ENCODE data around the gene ITGA11.

ITGA11 gene

GRCh38 chr15:68325726-68326125 is 106.2 kb downstream of the ITGA11 start:
- Histone ChIP-seq H3K9me2 (ENCODE audit: low read depth, low read length) (no peaks in the 10 kb centered on the region), H3K36me3 (ENCODE audit: insufficient read depth, low read length) (no peaks in the 10 kb centered on the region), H3K4me1 (ENCODE audit: insufficient read depth, low read length, severe bottlenecking) (no peaks in the 10 kb centered on the region), H3K27me3 (ENCODE audit: insufficient read depth, low read length) (peaks cover 13% of the 10 kb centered on the region), H4K20me1 (ENCODE audit: insufficient read depth, low read length) (no peaks in the 10 kb centered on the region), H3K4me2 (ENCODE audit: low read length) (no peak overlapping the region), H2AFZ (ENCODE audit: low read length) (no peak overlapping the region), H3K27ac (ENCODE audit: low read depth, low read length, poor library complexity, severe bottlenecking) (no peak overlapping the region), H3F3A (ENCODE audit: insufficient read depth, low read length) (no peaks in the 10 kb centered on the region), H3K4me3 (ENCODE audit: low read depth, low read length, poor library complexity, severe bottlenecking) (no peak overlapping the region), H3K79me2 (ENCODE audit: insufficient read depth, low read length) (no peaks in the 10 kb centered on the region), H3K9me3 (ENCODE audit: low read length) (no peaks in the 10 kb centered on the region), H3K9ac (ENCODE audit: low read length) (no peak overlapping the region)
- TF ChIP-seq CTCF (IDR thresholded peaks at IDR 0.05; ENCODE audit: low read length) (no peak), EZH2 (IDR thresholded peaks at IDR 0.05; ENCODE audit: borderline replicate concordance, low read length) (no peak)

GRCh38 chr15:68322796-68323195 is 109.2 kb downstream of the ITGA11 start:
- Histone ChIP-seq H3K79me2 (ENCODE audit: insufficient read depth, low read length) (no peaks in the 10 kb centered on the region), H3K9me2 (ENCODE audit: low read depth, low read length) (no peaks in the 10 kb centered on the region), H3K4me3 (ENCODE audit: low read depth, low read length, poor library complexity, severe bottlenecking) (no peak overlapping the region), H3K36me3 (ENCODE audit: insufficient read depth, low read length) (no peaks in the 10 kb centered on the region), H3K27ac (ENCODE audit: low read depth, low read length, poor library complexity, severe bottlenecking) (no peak overlapping the region), H4K20me1 (ENCODE audit: insufficient read depth, low read length) (no peaks in the 10 kb centered on the region), H3K9ac (ENCODE audit: low read length) (no peak overlapping the region), H3K4me2 (ENCODE audit: low read length) (no peak overlapping the region), H3F3A (ENCODE audit: insufficient read depth, low read length) (no peaks in the 10 kb centered on the region), H3K9me3 (ENCODE audit: low read length) (no peaks in the 10 kb centered on the region), H3K27me3 (ENCODE audit: insufficient read depth, low read length) (peaks cover 9% of the 10 kb centered on the region), H2AFZ (ENCODE audit: low read length) (no peak overlapping the region), H3K4me1 (ENCODE audit: insufficient read depth, low read length, severe bottlenecking) (no peaks in the 10 kb centered on the region)
- no peak for TF ChIP-seq EZH2 (IDR thresholded peaks at IDR 0.05; ENCODE audit: borderline replicate concordance, low read length)
- no peak for TF ChIP-seq CTCF (IDR thresholded peaks at IDR 0.05; ENCODE audit: low read length)

- no peaks in the 10 kb centered on the region for H3K79me2 ChIP-seq (ENCODE audit: insufficient read depth, low read length)
- peaks cover 9% of the 10 kb centered on the region for H3K27me3 ChIP-seq (ENCODE audit: insufficient read depth, low read length)
- H3K4me3 ChIP-seq (ENCODE audit: low read depth, low read length, poor library complexity, severe bottlenecking): no peak overlapping the region
- no peaks in the 10 kb centered on the region for H3K9me3 ChIP-seq (ENCODE audit: low read length)
- TF ChIP-seq CTCF (IDR thresholded peaks at IDR 0.05; ENCODE audit: low read length): no peak
- no peak for TF ChIP-seq EZH2 (IDR thresholded peaks at IDR 0.05; ENCODE audit: borderline replicate concordance, low read length)
- H4K20me1 ChIP-seq (ENCODE audit: insufficient read depth, low read length): no peaks in the 10 kb centered on the region
- no peaks in the 10 kb centered on the region for H3K4me1 ChIP-seq (ENCODE audit: insufficient read depth, low read length, severe bottlenecking)
- no peaks in the 10 kb centered on the region for H3K36me3 ChIP-seq (ENCODE audit: insufficient read depth, low read length)
- H3F3A ChIP-seq (ENCODE audit: insufficient read depth, low read length): no peaks in the 10 kb centered on the region
- no peak overlapping the region for H3K4me2 ChIP-seq (ENCODE audit: low read length)
- H3K9ac ChIP-seq (ENCODE audit: low read length): no peak overlapping the region
- H2AFZ ChIP-seq (ENCODE audit: low read length): no peak overlapping the region
- H3K27ac ChIP-seq (ENCODE audit: low read depth, low read length, poor library complexity, severe bottlenecking): no peak overlapping the region
- no peaks in the 10 kb centered on the region for H3K9me2 ChIP-seq (ENCODE audit: low read depth, low read length)
These were observed 110.7 kb downstream of the ITGA11 start for GRCh38 chr15:68321229-68321628.

Data from OCI-LY1 (cell line).